Astrocyte of the cerebellum (primary cell): ENCODE data around the gene FGF18.

Experiments
- DNase-seq: peaks from one replicate; pipeline ENCODE4 v3.0.0-alpha.2; 2011; ENCODE audit warnings: low read depth
- H3K4me3 ChIP-seq: 2 replicates; pipeline ENCODE4 v1.5.1; 2011; ENCODE audit warnings: mild to moderate bottlenecking, low read depth, low read length, moderate library complexity
- CTCF ChIP-seq: IDR thresholded peaks from 2 replicates; pipeline ENCODE4 v1.5.1; 2012; ENCODE audit warnings: low read length, low read depth, moderate library complexity, mild to moderate bottlenecking; ENCODE audit errors: missing control alignments
- in situ Hi-C: cut with HindIII; loops from 2 replicates; pipeline ENCODE4 v1.10.0; 2017; ENCODE audit warnings: low sequenced_read_pairs

FGF18 gene

GRCh38 chr5:171441246-171441791 is 21.9 kb downstream of the FGF18 start:
- no peak for TF ChIP-seq CTCF
- H3K4me3 ChIP-seq = no peak overlapping the region
- in situ Hi-C loops = no loop called here
- DNase-seq = no peak

GRCh38 chr5:171442287-171443042 is 23.0 kb downstream of the FGF18 start:
- no peak overlapping the region for H3K4me3 ChIP-seq
- in situ Hi-C loops = no loop called here
- TF ChIP-seq CTCF = no peak
- DNase-seq = no peak

- in situ Hi-C loops = no loop called here
- no peak overlapping the region for H3K4me3 ChIP-seq
- DNase-seq = peak; percentile 33
- TF ChIP-seq CTCF = no peak
Measured at GRCh38 chr5:171444582-171444981, 25.1 kb downstream of the FGF18 start.

GRCh38 chr5:171445644-171446516 is 26.4 kb downstream of the FGF18 start:
- TF ChIP-seq CTCF = no peak
- in situ Hi-C loops = no loop called here
- no peak overlapping the region for H3K4me3 ChIP-seq
- DNase-seq = peak; percentile 51

- TF ChIP-seq CTCF = no peak
- DNase-seq = no peak
- no peak overlapping the region for H3K4me3 ChIP-seq
- in situ Hi-C loops = no loop called here
Measured at GRCh38 chr5:171447226-171447625, 27.8 kb downstream of the FGF18 start.

- no peak for DNase-seq
- H3K4me3 ChIP-seq = no peak overlapping the region
- no peak for TF ChIP-seq CTCF
- in situ Hi-C loops = no loop called here
Measured at GRCh38 chr5:171449426-171449825, 30.0 kb downstream of the FGF18 start.
